HUES48 (cell line): ENCODE results near the gene TMEM176A.

Experiments used
- H3K27ac ChIP-seq: one replicate; pipeline ENCODE4 v1.7.0; 2013; ENCODE audit warnings: low read depth, low read length, inconsistent platforms
- H3K27me3 ChIP-seq: 2 replicates; pipeline ENCODE4 v1.6.1; 2013; ENCODE audit warnings: mild to moderate bottlenecking, low read length; ENCODE audit not compliant: control insufficient read depth, insufficient read depth
- H3K36me3 ChIP-seq: 2 replicates; pipeline ENCODE4 v1.6.1; 2013; ENCODE audit warnings: low read length; ENCODE audit not compliant: control insufficient read depth, insufficient read depth
- H3K4me1 ChIP-seq: 2 replicates; pipeline ENCODE4 v1.6.1; 2013; ENCODE audit warnings: mild to moderate bottlenecking, low read length; ENCODE audit not compliant: control insufficient read depth, insufficient read depth
- H3K4me3 ChIP-seq: 2 replicates; pipeline ENCODE4 v1.5.1; 2013; ENCODE audit warnings: mild to moderate bottlenecking, low read depth, low read length
- H3K9ac ChIP-seq: 2 replicates; pipeline ENCODE4 v1.6.1; 2013; ENCODE audit warnings: mild to moderate bottlenecking, low read depth, low read length, moderate library complexity
- H3K9me3 ChIP-seq: 2 replicates; pipeline ENCODE4 v1.6.1; 2013; ENCODE audit warnings: low read length; ENCODE audit not compliant: control insufficient read depth, insufficient read depth

TMEM176A gene

GRCh38 chr7:150800581-150801241, at the start of gene TMEM176A:
Gene TMEM176A (plus strand): TSS chr7:150800769. CDS start chr7:150801551, 782 bp downstream.
- H3K4me1 ChIP-seq, result peaks cover 4% of the 10 kb centered on the region; the same call in 1 of the 2 replicates
- H3K9me3 ChIP-seq, result no peaks in the 10 kb centered on the region
- no peak within 1 kb of the TSS for H3K9ac ChIP-seq
- no peak within 1 kb of the TSS for H3K27ac ChIP-seq
- peak within 1 kb of the TSS; percentile 55 for H3K4me3 ChIP-seq
- no peaks in the 10 kb centered on the region for H3K36me3 ChIP-seq
- peaks cover 71% of the 10 kb centered on the region for H3K27me3 ChIP-seq

GRCh38 chr7:150751702-150752101, 48.9 kb upstream of the TMEM176A start:
- no peaks in the 10 kb centered on the region for H3K4me1 ChIP-seq
- no peak overlapping the region for H3K4me3 ChIP-seq
- H3K9ac ChIP-seq, result no peak overlapping the region
- H3K27ac ChIP-seq, result no peak overlapping the region
- no peaks in the 10 kb centered on the region for H3K9me3 ChIP-seq
- H3K36me3 ChIP-seq, result no peaks in the 10 kb centered on the region
- H3K27me3 ChIP-seq, result peaks cover 55% of the 10 kb centered on the region

- Histone ChIP-seq H3K36me3 (no peaks in the 10 kb centered on the region), H3K27me3 (peaks cover 47% of the 10 kb centered on the region), H3K9me3 (no peaks in the 10 kb centered on the region), H3K4me3 (no peak overlapping the region), H3K27ac (no peak overlapping the region), H3K4me1 (no peaks in the 10 kb centered on the region), H3K9ac (no peak overlapping the region)
These were observed 47.3 kb upstream of the TMEM176A start for GRCh38 chr7:150753239-150753638.

GRCh38 chr7:150753826-150754603, 46.6 kb upstream of the TMEM176A start:
- Histone ChIP-seq H3K27me3 (peaks cover 39% of the 10 kb centered on the region), H3K4me3 (no peak overlapping the region), H3K4me1 (no peaks in the 10 kb centered on the region)

GRCh38 chr7:150754951-150755350, 45.6 kb upstream of the TMEM176A start:
- Histone ChIP-seq H3K9me3 (no peaks in the 10 kb centered on the region), H3K36me3 (no peaks in the 10 kb centered on the region), H3K9ac (no peak overlapping the region), H3K4me1 (no peaks in the 10 kb centered on the region), H3K27ac (no peak overlapping the region), H3K4me3 (no peak overlapping the region), H3K27me3 (peaks cover 30% of the 10 kb centered on the region)

More at GRCh38 chr7:150753826-150754603, 46.6 kb upstream of the TMEM176A start:
- Histone ChIP-seq H3K36me3 (no peaks in the 10 kb centered on the region), H3K9me3 (no peaks in the 10 kb centered on the region), H3K9ac (no peak overlapping the region), H3K27ac (no peak overlapping the region)

GRCh38 chr7:150755473-150756099, 45.0 kb upstream of the TMEM176A start:
- Histone ChIP-seq H3K27ac (no peak overlapping the region), H3K9me3 (no peaks in the 10 kb centered on the region), H3K9ac (no peak overlapping the region), H3K36me3 (no peaks in the 10 kb centered on the region), H3K4me1 (no peaks in the 10 kb centered on the region), H3K27me3 (peaks cover 27% of the 10 kb centered on the region), H3K4me3 (no peak overlapping the region)

- H3K27ac ChIP-seq, result no peak overlapping the region
These were observed 44.4 kb upstream of the TMEM176A start for GRCh38 chr7:150756166-150756565.

GRCh38 chr7:150756858-150757257, 43.7 kb upstream of the TMEM176A start:
- no peaks in the 10 kb centered on the region for H3K9me3 ChIP-seq
- H3K36me3 ChIP-seq, result no peaks in the 10 kb centered on the region
- peaks cover 21% of the 10 kb centered on the region for H3K27me3 ChIP-seq
- H3K27ac ChIP-seq, result no peak overlapping the region
- H3K9ac ChIP-seq, result no peak overlapping the region
- H3K4me1 ChIP-seq, result no peaks in the 10 kb centered on the region
- H3K4me3 ChIP-seq, result no peak overlapping the region

More at GRCh38 chr7:150756166-150756565, 44.4 kb upstream of the TMEM176A start:
- Histone ChIP-seq H3K9ac (no peak overlapping the region), H3K36me3 (no peaks in the 10 kb centered on the region), H3K27me3 (peaks cover 25% of the 10 kb centered on the region), H3K9me3 (no peaks in the 10 kb centered on the region), H3K4me1 (no peaks in the 10 kb centered on the region), H3K4me3 (no peak overlapping the region)

GRCh38 chr7:150759479-150759878, 41.1 kb upstream of the TMEM176A start:
- no peak overlapping the region for H3K27ac ChIP-seq
- no peaks in the 10 kb centered on the region for H3K36me3 ChIP-seq
- H3K4me1 ChIP-seq, result no peaks in the 10 kb centered on the region
- peaks cover 8% of the 10 kb centered on the region; the same call in 1 of the 2 replicates for H3K27me3 ChIP-seq
- no peak overlapping the region for H3K9ac ChIP-seq
- no peak overlapping the region for H3K4me3 ChIP-seq
- no peaks in the 10 kb centered on the region for H3K9me3 ChIP-seq

GRCh38 chr7:150766334-150766709, 34.2 kb upstream of the TMEM176A start:
- Histone ChIP-seq H3K4me3 (no peak overlapping the region), H3K9ac (no peak overlapping the region), H3K27me3 (no peaks in the 10 kb centered on the region), H3K36me3 (no peaks in the 10 kb centered on the region), H3K27ac (no peak overlapping the region), H3K4me1 (peaks cover 12% of the 10 kb centered on the region; the same call in 1 of the 2 replicates), H3K9me3 (no peaks in the 10 kb centered on the region)

- H3K4me3 ChIP-seq, result no peak overlapping the region
- no peaks in the 10 kb centered on the region for H3K27me3 ChIP-seq
- peaks cover 10% of the 10 kb centered on the region; the same call in 1 of the 2 replicates for H3K4me1 ChIP-seq
- no peaks in the 10 kb centered on the region for H3K36me3 ChIP-seq
- no peak overlapping the region for H3K27ac ChIP-seq
- H3K9me3 ChIP-seq, result no peaks in the 10 kb centered on the region
- no peak overlapping the region for H3K9ac ChIP-seq
These were observed 30.8 kb upstream of the TMEM176A start for GRCh38 chr7:150769768-150770167.
